Parathyroid adenoma (tissue), 2 donors: ENCODE measurements around the gene H6PD.

Source experiments
- H2AFZ ChIP-seq: fragments of 300-600 bp; sonication (generic); one replicate; pipeline ENCODE4 v1.7.0; 2017; ENCODE audit warnings: antibody characterized with exemption, mild to moderate bottlenecking
- H3K27ac ChIP-seq: fragments of 300-600 bp; sonication (generic); one replicate; pipeline ENCODE4 v1.7.0; 2017
- H3K27me3 ChIP-seq: fragments of 300-600 bp; sonication (generic); one replicate; pipeline ENCODE4 v1.7.0; 2017; ENCODE audit warnings: low read length; ENCODE audit not compliant: control insufficient read depth, insufficient read depth
- H3K36me3 ChIP-seq: fragments of 300-600 bp; sonication (generic); one replicate; pipeline ENCODE4 v1.7.0; 2017; ENCODE audit warnings: low read length; ENCODE audit not compliant: control insufficient read depth, insufficient read depth
- H3K4me1 ChIP-seq: fragments of 300-600 bp; sonication (generic); one replicate; pipeline ENCODE4 v1.7.0; 2017; ENCODE audit warnings: control low read depth
- H3K4me2 ChIP-seq: fragments of 300-600 bp; sonication (generic); one replicate; pipeline ENCODE4 v1.7.0; 2017; ENCODE audit warnings: low read length
- H3K4me3 ChIP-seq: fragments of 300-600 bp; sonication (generic); one replicate; pipeline ENCODE4 v1.7.0; 2017; ENCODE audit warnings: low read depth, low read length
- H3K79me2 ChIP-seq: fragments of 300-600 bp; sonication (generic); one replicate; pipeline ENCODE4 v1.7.0; 2017; ENCODE audit warnings: control low read depth
- H3K9ac ChIP-seq: fragments of 300-600 bp; sonication (generic); one replicate; pipeline ENCODE4 v1.7.0; 2017; ENCODE audit warnings: mild to moderate bottlenecking
- H3K9me3 ChIP-seq: fragments of 300-600 bp; sonication (generic); one replicate; pipeline ENCODE4 v1.7.0; 2017; ENCODE audit warnings: low read length; ENCODE audit not compliant: control insufficient read depth
- CTCF ChIP-seq: fragments of 300-600 bp; sonication (generic); IDR thresholded peaks from one replicate; pipeline ENCODE4 v1.7.0; 2017; ENCODE audit warnings: antibody characterized with exemption, mild to moderate bottlenecking
- donor health status: primary hyperparathyroidism.

H6PD gene

DNA sequence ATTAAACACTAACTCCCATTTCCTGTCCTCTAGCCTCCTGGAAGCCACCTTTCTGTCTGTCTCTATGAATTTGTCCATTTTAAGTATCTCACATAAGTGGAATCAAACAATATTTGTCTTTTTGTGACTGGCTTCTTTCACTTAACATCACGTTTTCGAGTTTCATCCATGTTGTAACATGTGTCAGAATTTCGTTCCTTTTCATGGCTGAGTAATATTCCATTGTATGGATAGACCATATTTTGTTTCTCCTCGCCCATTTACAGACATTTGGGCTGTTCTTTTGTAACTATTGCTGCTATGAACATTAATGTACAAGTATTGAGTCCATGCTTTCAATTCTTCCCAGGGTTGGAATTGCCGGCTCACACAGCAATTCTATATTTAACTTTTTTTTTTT is 15.7 kb upstream of the H6PD start:
- Histone ChIP-seq H3K27ac (no peak overlapping the region), H3K4me2 (no peak overlapping the region), H3K79me2 (no peaks in the 10 kb centered on the region), H3K9ac (no peak overlapping the region), H3K4me3 (no peak overlapping the region), H3K9me3 (no peaks in the 10 kb centered on the region), H3K27me3 (no peaks in the 10 kb centered on the region), H3K4me1 (no peaks in the 10 kb centered on the region), H3K36me3 (no peaks in the 10 kb centered on the region), H2AFZ (no peak overlapping the region)
- TF ChIP-seq CTCF, result no peak

DNA sequence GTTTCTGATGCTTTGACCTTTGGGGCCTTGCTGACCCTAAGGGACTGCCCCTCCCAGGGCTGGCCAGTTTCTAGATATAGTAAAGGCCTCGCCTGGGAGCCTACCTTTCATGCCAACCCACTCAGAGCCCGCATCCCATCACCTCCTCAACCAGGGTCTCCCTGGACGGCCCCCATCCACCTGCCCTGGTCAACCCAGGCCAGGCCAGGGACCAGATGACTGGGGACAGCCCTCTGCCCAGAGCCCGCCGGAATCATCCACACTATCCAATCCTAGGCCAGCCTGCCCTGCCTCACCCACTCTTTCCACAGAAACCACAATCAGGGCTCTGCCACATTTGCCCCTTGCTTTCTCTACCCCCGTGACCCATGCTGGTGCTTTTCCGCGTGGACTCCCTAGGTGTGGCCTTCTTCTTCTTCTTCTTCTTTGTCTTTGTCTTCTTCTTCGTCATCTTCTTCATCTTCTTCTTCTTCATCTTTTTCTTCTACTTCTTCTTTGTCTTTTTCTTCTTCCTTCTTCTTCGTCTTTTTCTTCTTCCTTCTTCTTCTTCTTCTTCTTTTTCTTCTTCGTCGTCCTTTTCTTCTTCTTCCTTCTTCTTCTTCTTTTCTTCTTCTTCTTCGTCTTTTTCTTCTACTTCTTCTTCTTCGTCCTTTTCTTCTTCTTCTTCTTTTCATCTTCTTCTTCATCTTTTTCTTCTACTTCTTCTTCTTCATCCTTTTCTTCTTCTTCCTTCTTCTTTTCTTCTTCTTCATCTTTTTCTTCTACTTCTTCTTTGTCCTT is 11.5 kb upstream of the H6PD start:
- no peak for TF ChIP-seq CTCF
- H3K4me3 ChIP-seq, result no peak overlapping the region
- no peak overlapping the region for H3K27ac ChIP-seq
- no peak overlapping the region for H3K9ac ChIP-seq
- H2AFZ ChIP-seq, result no peak overlapping the region
- H3K4me2 ChIP-seq, result no peak overlapping the region
- peaks cover 4% of the 10 kb centered on the region for H3K4me1 ChIP-seq
- no peaks in the 10 kb centered on the region for H3K36me3 ChIP-seq
- H3K9me3 ChIP-seq, result no peaks in the 10 kb centered on the region
- no peaks in the 10 kb centered on the region for H3K27me3 ChIP-seq
- H3K79me2 ChIP-seq, result no peaks in the 10 kb centered on the region

- H3K4me1 ChIP-seq, result peaks cover 4% of the 10 kb centered on the region
- no peak overlapping the region for H3K4me3 ChIP-seq
- no peaks in the 10 kb centered on the region for H3K9me3 ChIP-seq
- TF ChIP-seq CTCF, result no peak
- H2AFZ ChIP-seq, result no peak overlapping the region
- no peaks in the 10 kb centered on the region for H3K36me3 ChIP-seq
- no peak overlapping the region for H3K9ac ChIP-seq
- no peaks in the 10 kb centered on the region for H3K79me2 ChIP-seq
- H3K27me3 ChIP-seq, result no peaks in the 10 kb centered on the region
- H3K4me2 ChIP-seq, result no peak overlapping the region
- no peak overlapping the region for H3K27ac ChIP-seq
Observed at GRCh38 chr1:9224664-9225410, 9.7 kb upstream of the H6PD start.

GRCh38 chr1:9225411-9225785 is 9.2 kb upstream of the H6PD start:
- Histone ChIP-seq H3K9me3 (no peaks in the 10 kb centered on the region), H3K36me3 (no peaks in the 10 kb centered on the region), H3K4me1 (peaks cover 4% of the 10 kb centered on the region), H3K4me3 (no peak overlapping the region), H3K79me2 (no peaks in the 10 kb centered on the region), H2AFZ (peak overlapping the region; percentile 60), H3K27me3 (no peaks in the 10 kb centered on the region), H3K4me2 (no peak overlapping the region), H3K9ac (no peak overlapping the region), H3K27ac (peak overlapping the region; percentile 65)
- no peak for TF ChIP-seq CTCF
